ENCODE results near the gene GATA2.

GATA2 gene

GRCh38 chr3:128468285-128468790, 24.7 kb downstream of the GATA2 start:
- no peak overlapping the region for H3K4me3 ChIP-seq (ENCODE audit: low read depth, low read length)
- no peak for TF ChIP-seq CTCF (IDR thresholded peaks at IDR 0.05; ENCODE audit: low read depth, low read length)

- TF ChIP-seq CTCF (IDR thresholded peaks at IDR 0.05; ENCODE audit: low read depth, low read length) = no peak
- no peak within 1 kb of the TSS for H3K4me3 ChIP-seq (ENCODE audit: low read depth, low read length)
Measured at GRCh38 chr3:128466840-128467541, 26.0 kb downstream of the GATA2 start, which contains the start of gene DNAJB8. TSS of gene DNAJB8 (minus strand) at chr3:128466890. CDS start at chr3:128463245, 3,645 bp downstream.

- TF ChIP-seq CTCF (IDR thresholded peaks at IDR 0.05; ENCODE audit: low read depth, low read length) = no peak
Measured at GRCh38 chr3:128464702-128465101, 28.3 kb downstream of the GATA2 start.

GRCh38 chr3:128464188-128464587, 28.8 kb downstream of the GATA2 start:
- no peak overlapping the region for H3K4me3 ChIP-seq (ENCODE audit: low read depth, low read length)
- TF ChIP-seq CTCF (IDR thresholded peaks at IDR 0.05; ENCODE audit: low read depth, low read length) = no peak

More at GRCh38 chr3:128464702-128465101, 28.3 kb downstream of the GATA2 start:
- H3K4me3 ChIP-seq (ENCODE audit: low read depth, low read length) = no peak overlapping the region

GRCh38 chr3:128463771-128464170, 29.2 kb downstream of the GATA2 start:
- TF ChIP-seq CTCF (IDR thresholded peaks at IDR 0.05; ENCODE audit: low read depth, low read length) = no peak
- no peak overlapping the region for H3K4me3 ChIP-seq (ENCODE audit: low read depth, low read length)

GRCh38 chr3:128463354-128463753, 29.6 kb downstream of the GATA2 start:
- no peak for TF ChIP-seq CTCF (IDR thresholded peaks at IDR 0.05; ENCODE audit: low read depth, low read length)
- H3K4me3 ChIP-seq (ENCODE audit: low read depth, low read length) = no peak overlapping the region

- no peak for TF ChIP-seq CTCF (IDR thresholded peaks at IDR 0.05; ENCODE audit: low read depth, low read length)
- no peak overlapping the region for H3K4me3 ChIP-seq (ENCODE audit: low read depth, low read length)
Measured at GRCh38 chr3:128462931-128463330, 30.1 kb downstream of the GATA2 start.

Data from WI38 (cell line).